Mucosa of rectum (tissue), 2 donors: ENCODE data around the gene NUBP2.
A peak's percentile ranks its signal among the peaks of the same experiment; 100 is the strongest.

Experiments
- H3K27ac ChIP-seq, 2 donors: one replicate each; pipeline ENCODE4 v1.7.0; 2013; ENCODE audit warnings: inconsistent platforms in 2 of 2, low read depth in 2 of 2, low read length in 2 of 2
- H3K27me3 ChIP-seq, 2 donors: one replicate each; pipeline ENCODE4 v1.7.0; 2013; ENCODE audit warnings: low read length in 2 of 2; ENCODE audit not compliant: control insufficient read depth in 2 of 2, insufficient read depth in 2 of 2
- H3K36me3 ChIP-seq, 2 donors: one replicate each; pipeline ENCODE4 v1.7.0; 2013; ENCODE audit warnings: low read length in 2 of 2; ENCODE audit not compliant: control insufficient read depth in 2 of 2, insufficient read depth in 2 of 2
- H3K4me1 ChIP-seq, 2 donors: one replicate each; pipeline ENCODE4 v1.7.0; 2013; ENCODE audit warnings: low read length in 2 of 2, mild to moderate bottlenecking in 1 of 2; ENCODE audit not compliant: control insufficient read depth in 2 of 2, insufficient read depth in 2 of 2
- H3K4me3 ChIP-seq, 2 donors: one replicate each; pipeline ENCODE4 v1.7.0; 2013; ENCODE audit warnings: low read length in 2 of 2
- H3K9ac ChIP-seq, 2 donors: one replicate each; pipeline ENCODE4 v1.7.0; 2013; ENCODE audit warnings: low read length in 2 of 2, low read depth in 1 of 2, mild to moderate bottlenecking in 1 of 2
- H3K9me3 ChIP-seq, 2 donors: one replicate each; pipeline ENCODE4 v1.7.0; 2013; ENCODE audit warnings: low read length in 2 of 2; ENCODE audit not compliant: control insufficient read depth in 2 of 2
- donor health status: healthy.
- donor health status: Normal muscosa, but diverticular disease.

Gene NUBP2

GRCh38 chr16:1745900-1746692 lies 36.7 kb upstream of the NUBP2 start:
- H3K9me3 ChIP-seq: no peaks in the 10 kb centered on the region
- no peaks in the 10 kb centered on the region for H3K27me3 ChIP-seq
- no peaks in the 10 kb centered on the region for H3K4me1 ChIP-seq
- H3K4me3 ChIP-seq: no peak overlapping the region
- no peak overlapping the region for H3K9ac ChIP-seq
- H3K36me3 ChIP-seq: peaks cover 46 to 48% of the 10 kb centered on the region in 2 donors
- H3K27ac ChIP-seq: no peak overlapping the region

- Histone ChIP-seq H3K27me3 (no peaks in the 10 kb centered on the region), H3K36me3 (peaks cover 50 to 51% of the 10 kb centered on the region in 2 donors), H3K4me3 (no peak overlapping the region), H3K9ac (no peak overlapping the region), H3K4me1 (no peaks in the 10 kb centered on the region), H3K9me3 (no peaks in the 10 kb centered on the region), H3K27ac (no peak overlapping the region)
Measured at GRCh38 chr16:1746693-1747195, 36.0 kb upstream of the NUBP2 start.

- H3K27ac ChIP-seq: no peak overlapping the region
- no peaks in the 10 kb centered on the region for H3K4me1 ChIP-seq
- peaks cover 55 to 57% of the 10 kb centered on the region in 2 donors for H3K36me3 ChIP-seq
- no peak overlapping the region for H3K9ac ChIP-seq
- no peaks in the 10 kb centered on the region for H3K9me3 ChIP-seq
- H3K27me3 ChIP-seq: no peaks in the 10 kb centered on the region
- no peak overlapping the region for H3K4me3 ChIP-seq
Measured at GRCh38 chr16:1747934-1748333, 34.8 kb upstream of the NUBP2 start.

DNA sequence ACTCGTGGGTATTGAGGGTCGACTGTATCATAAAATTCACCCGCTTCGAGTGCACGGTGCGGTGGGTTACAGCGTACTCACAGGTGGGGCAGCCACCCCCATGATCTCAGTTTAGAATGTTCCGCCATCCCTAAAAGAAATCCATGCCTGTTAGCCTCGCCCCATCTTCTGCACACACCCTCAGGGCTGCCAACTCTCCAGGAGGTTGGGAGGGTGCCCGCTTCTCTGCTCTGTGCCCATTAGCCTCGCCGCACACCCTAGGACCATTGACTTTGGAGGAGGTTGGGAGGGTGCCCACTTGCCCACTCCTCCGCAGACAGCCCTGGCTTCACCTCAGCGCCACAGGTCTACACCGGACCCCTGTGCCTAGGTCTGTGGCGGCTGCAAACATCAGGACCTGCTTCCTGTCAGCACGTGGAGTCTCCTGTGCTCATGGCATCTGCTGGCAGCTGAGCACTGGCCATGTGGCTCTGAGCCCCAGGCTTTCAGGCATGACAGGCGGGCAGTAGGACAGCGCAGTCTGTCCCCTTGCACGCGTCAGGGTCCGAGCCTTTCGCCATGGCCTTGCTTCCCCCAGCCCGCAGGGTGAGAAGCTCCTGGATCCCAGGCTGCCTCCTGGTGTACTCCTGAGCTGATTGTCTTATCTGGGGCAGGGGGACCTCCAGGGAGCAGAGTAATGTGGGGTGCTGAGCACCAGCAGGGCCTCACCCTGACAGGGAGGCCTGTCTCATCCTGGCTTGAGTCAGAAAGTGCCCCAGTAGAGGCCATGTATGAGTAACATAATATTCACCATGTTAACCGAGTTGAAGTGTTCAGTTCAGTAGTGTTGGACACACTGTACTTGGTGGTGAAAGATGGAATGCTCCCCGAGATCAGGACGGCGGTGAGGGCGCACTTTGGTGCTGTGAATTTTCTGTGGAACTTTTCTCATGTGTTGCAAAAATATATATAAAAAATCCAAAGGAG lies 33.3 kb upstream of the NUBP2 start:
- H3K27me3 ChIP-seq: no peaks in the 10 kb centered on the region

GRCh38 chr16:1751946-1752345 lies 30.8 kb upstream of the NUBP2 start:
- no peak overlapping the region for H3K4me3 ChIP-seq
- peaks cover 39 to 42% of the 10 kb centered on the region in 2 donors for H3K36me3 ChIP-seq
- H3K27ac ChIP-seq: no peak overlapping the region
- peaks cover 0 to 3% of the 10 kb centered on the region in 2 donors for H3K4me1 ChIP-seq
- no peaks in the 10 kb centered on the region for H3K9me3 ChIP-seq
- no peaks in the 10 kb centered on the region for H3K27me3 ChIP-seq
- no peak overlapping the region for H3K9ac ChIP-seq

More for the DNA sequence above, 33.3 kb upstream of the NUBP2 start:
- Histone ChIP-seq H3K4me3 (no peak overlapping the region), H3K9ac (no peak overlapping the region), H3K4me1 (no peaks in the 10 kb centered on the region), H3K27ac (no peak overlapping the region), H3K36me3 (peaks cover 50 to 53% of the 10 kb centered on the region in 2 donors), H3K9me3 (no peaks in the 10 kb centered on the region)

GRCh38 chr16:1752853-1753252 lies 29.9 kb upstream of the NUBP2 start:
- Histone ChIP-seq H3K27me3 (no peaks in the 10 kb centered on the region), H3K4me3 (no peak overlapping the region), H3K27ac (no peak overlapping the region), H3K9me3 (no peaks in the 10 kb centered on the region), H3K4me1 (peaks cover 7 to 8% of the 10 kb centered on the region in 2 donors), H3K36me3 (peaks cover 31 to 35% of the 10 kb centered on the region in 2 donors), H3K9ac (no peak overlapping the region)

- H3K27ac ChIP-seq: no peak overlapping the region
- peaks cover 13 to 15% of the 10 kb centered on the region in 2 donors for H3K4me1 ChIP-seq
- no peaks in the 10 kb centered on the region for H3K9me3 ChIP-seq
- no peak overlapping the region for H3K9ac ChIP-seq
- H3K36me3 ChIP-seq: peaks cover 17 to 23% of the 10 kb centered on the region in 2 donors
- H3K4me3 ChIP-seq: no peak overlapping the region
- no peaks in the 10 kb centered on the region for H3K27me3 ChIP-seq
Measured at GRCh38 chr16:1754204-1754603, 28.6 kb upstream of the NUBP2 start.

DNA sequence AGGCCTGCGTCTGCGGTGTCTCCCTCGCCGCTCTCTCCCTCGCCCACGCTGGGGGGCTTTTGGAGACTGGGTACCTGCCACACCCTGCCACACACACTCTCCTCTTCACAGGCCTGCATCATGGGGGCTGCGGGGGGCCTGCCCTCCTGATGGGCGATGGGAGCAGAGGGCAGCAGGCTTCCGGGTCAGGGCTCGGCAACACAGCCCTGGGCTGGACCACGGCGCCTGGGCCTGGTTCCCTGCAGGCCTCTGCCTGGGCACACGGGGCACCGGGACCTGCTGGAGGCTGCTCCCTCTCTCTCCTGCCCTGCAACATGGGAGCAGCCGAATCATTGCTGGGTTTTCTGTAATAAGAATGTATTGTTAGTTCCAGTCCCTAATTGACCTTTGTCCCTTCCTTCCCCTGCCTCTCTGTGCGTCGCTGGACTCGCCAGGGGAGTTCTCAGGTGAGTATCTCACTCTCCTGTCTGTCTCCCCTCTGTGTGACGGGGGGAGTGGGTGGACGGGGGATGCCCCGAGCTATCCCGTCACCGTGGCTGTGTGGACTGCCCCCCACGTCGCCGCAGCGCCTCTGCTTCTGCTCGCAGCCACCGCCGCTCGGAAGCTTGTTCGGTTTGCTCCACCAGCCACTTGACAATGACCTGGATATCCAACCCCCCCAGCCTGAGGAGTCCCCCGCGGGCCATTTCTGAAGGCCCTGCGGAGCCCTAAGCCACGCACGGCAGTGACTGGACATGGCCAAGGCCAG lies 24.9 kb upstream of the NUBP2 start:
- Histone ChIP-seq H3K36me3 (peaks cover 11 to 15% of the 10 kb centered on the region in 2 donors), H3K27ac (peak overlapping the region; percentile 81), H3K27me3 (no peaks in the 10 kb centered on the region), H3K4me1 (peaks cover 13 to 15% of the 10 kb centered on the region in 2 donors), H3K4me3 (peak overlapping the region; percentile 15 to 34), H3K9ac (peak overlapping the region in 1 of 2 donors; percentile 62), H3K9me3 (no peaks in the 10 kb centered on the region)

GRCh38 chr16:1758923-1759322 lies 23.8 kb upstream of the NUBP2 start:
- no peak overlapping the region for H3K9ac ChIP-seq
- H3K4me3 ChIP-seq: no peak overlapping the region
- H3K4me1 ChIP-seq: peaks cover 13 to 15% of the 10 kb centered on the region in 2 donors
- no peaks in the 10 kb centered on the region for H3K27me3 ChIP-seq
- peaks cover 12 to 17% of the 10 kb centered on the region in 2 donors for H3K36me3 ChIP-seq
- no peaks in the 10 kb centered on the region for H3K9me3 ChIP-seq
- H3K27ac ChIP-seq: no peak overlapping the region
